ENCODE data around the gene ARHGAP42.

DNA sequence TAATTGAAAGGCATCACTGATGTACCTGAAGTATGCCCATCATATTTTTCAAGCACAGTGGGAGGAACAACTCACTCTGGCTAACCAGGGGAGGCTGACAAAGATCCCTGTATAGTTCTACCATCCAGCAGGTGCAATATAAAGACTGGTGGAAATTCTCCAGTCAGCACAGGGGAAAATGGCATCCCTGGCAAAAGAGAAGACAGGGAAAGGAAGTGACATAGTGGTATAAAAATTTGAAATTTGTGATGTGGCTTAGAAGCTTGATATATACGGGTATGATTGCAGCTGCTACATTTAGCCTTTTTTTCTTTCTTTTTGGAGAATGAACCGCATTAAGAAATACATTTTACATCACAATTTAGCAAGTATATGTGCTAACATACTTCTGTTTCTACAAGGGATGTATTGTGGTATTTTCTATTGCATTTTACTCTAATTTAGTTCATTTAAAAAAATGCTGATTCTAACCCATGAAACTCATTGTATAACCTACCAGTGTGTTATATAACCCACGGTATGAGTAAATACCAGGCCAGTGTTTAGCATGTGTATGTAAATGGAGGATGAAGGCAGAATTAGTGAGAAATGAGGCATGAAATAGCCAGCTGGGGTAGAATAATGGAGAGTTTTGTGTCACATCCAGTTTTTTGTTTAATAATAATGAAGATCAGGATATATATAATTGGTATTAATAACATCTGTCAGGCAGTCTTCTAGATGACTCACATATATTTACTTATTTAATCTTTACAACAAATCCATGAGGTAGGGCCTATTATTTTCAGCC lies 186.1 kb downstream of the ARHGAP42 start:
- TF ChIP-seq, protein P1, sequence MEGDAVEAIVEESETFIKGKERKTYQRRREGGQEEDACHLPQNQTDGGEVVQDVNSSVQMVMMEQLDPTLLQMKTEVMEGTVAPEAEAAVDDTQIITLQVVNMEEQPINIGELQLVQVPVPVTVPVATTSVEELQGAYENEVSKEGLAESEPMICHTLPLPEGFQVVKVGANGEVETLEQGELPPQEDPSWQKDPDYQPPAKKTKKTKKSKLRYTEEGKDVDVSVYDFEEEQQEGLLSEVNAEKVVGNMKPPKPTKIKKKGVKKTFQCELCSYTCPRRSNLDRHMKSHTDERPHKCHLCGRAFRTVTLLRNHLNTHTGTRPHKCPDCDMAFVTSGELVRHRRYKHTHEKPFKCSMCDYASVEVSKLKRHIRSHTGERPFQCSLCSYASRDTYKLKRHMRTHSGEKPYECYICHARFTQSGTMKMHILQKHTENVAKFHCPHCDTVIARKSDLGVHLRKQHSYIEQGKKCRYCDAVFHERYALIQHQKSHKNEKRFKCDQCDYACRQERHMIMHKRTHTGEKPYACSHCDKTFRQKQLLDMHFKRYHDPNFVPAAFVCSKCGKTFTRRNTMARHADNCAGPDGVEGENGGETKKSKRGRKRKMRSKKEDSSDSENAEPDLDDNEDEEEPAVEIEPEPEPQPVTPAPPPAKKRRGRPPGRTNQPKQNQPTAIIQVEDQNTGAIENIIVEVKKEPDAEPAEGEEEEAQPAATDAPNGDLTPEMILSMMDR (conservative IDR thresholded peaks at IDR 0.05; ENCODE audit: low read depth, low read length): no peak
- TF ChIP-seq EZH2 (IDR thresholded peaks at IDR 0.05; ENCODE audit: borderline replicate concordance, low read depth, low read length, poor library complexity, severe bottlenecking): no peak

Data from A673 (cell line).